ENCODE measurements around the gene CDC40.
"Not testable (repeated sequence)": the region's sequence is repeated elsewhere in the genome, so short reads cannot be mapped to it uniquely, and the experiment has no call there.

CDC40 gene

DNA sequence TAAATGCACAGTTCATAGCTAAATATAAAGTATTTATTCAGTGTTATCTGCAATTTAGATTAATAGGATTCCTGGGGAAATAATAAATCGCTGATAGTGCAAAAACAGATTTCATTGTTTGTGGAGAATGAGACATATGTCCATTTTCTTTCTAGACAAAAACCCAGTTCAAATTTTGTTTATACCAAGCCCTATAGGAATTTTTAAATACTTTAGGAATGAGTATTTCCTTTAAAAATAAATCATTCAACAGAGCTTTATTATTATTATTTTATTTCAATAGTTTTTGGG is 91.5 kb downstream of the CDC40 start:
- no peak for DNase-seq

DNA sequence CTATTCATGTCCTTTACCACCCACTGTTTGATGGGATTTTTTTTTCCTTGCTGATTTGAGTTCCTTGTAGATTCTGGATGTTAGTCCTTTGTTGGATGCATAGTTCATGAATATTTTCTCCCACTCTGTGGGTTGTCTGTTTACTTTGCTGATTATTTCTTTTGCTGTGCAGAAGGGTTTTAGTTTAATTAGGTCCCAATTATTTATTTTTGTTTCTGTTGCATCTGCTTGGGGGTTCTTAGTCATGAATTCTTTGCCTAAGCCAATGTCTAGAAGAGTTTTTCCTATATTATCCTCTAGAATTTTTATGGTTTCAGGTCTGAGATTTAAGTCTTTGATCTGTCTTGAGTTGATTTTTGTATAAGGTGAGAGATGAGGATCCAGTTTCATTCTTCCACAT is 92.6 kb downstream of the CDC40 start:
- DNase-seq: not testable (repeated sequence)

DNA sequence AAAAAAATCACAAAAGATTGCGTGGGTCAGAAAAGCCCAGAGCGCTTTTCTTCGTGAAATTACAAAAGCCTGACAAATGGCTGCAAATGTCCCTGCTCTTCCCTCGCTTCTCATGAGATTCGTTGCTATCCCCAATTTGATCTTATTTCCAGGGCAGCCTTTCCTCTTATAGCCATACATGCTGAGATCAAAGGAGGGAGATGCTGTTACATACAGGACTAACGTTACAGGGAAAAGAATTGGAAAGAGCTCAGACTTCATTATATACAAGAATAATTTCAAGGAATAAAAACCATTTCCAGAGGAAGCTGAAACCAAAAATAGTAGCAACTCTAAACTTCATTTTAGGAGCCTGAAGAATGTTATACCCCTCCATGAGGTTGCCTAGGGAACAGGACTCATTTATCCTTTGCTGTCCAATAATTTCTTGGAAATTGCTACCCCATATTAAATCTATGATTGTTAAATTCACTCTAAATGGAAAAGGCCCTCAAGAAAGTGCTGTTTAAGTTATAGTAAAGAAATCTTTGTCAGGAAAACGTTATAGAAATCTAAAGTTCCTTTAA is 97.0 kb downstream of the CDC40 start:
- DNase-seq: no peak

Data from NCI-H774 (cell line).